ENCODE results near the gene UNK. TPM values are rescaled to one million over a fixed set of nuclear protein-coding genes. Genes with fewer than 3 reads are reported as not detected.
"Not testable (repeated sequence)": the region's sequence is repeated elsewhere in the genome, so short reads cannot be mapped to it uniquely, and the experiment has no call there.

Gene UNK
- total and polyA plus RNA-seq, 4 donors, result 4.0 to 16.4 (median 8.9) TPM

GRCh38 chr17:75776386-75777295 lies 8.0 kb upstream of the UNK start (continued):
- TF ChIP-seq HNF4A (conservative IDR thresholded peaks at IDR 0.05) (no peak), ZBTB33 (IDR thresholded peaks at IDR 0.05) (no peak), FOXA2 (IDR thresholded peaks at IDR 0.05) (no peak)

GRCh38 chr17:75777296-75777922 lies 7.2 kb upstream of the UNK start:
- WGBS, result 14% methylated on average over 2 of the region's 2 CpGs
- peak overlapping the region; percentile 56 to 64 for H3K27ac ChIP-seq (ENCODE audit: low read depth in 1 of 2, low read length in 2 of 2)
- peaks cover 0 to 13% (median 8%) of the 10 kb centered on the region in 4 donors for H3K36me3 ChIP-seq (ENCODE audit: control insufficient read depth in 4 of 4, insufficient read depth in 3 of 4, low read depth in 1 of 4, low read length in 3 of 4)
- H3K9me3 ChIP-seq (ENCODE audit: control insufficient read depth in 4 of 4, low read length in 3 of 4), result no peaks in the 10 kb centered on the region
- peak overlapping the region in 1 of 2 donors; percentile 72 for H3K9ac ChIP-seq (ENCODE audit: low read depth in 1 of 2, low read length in 2 of 2)
- peaks cover 3 to 39% (median 24%) of the 10 kb centered on the region in 4 donors for H3K4me1 ChIP-seq (ENCODE audit: control insufficient read depth in 4 of 4, insufficient read depth in 4 of 4, low read length in 3 of 4)
- peak overlapping the region; percentile 82 to 98 (median 96) for H3K4me3 ChIP-seq (ENCODE audit: low read depth in 1 of 3, low read length in 3 of 3)
- no peak for DNase-seq (ENCODE audit: low spot score)
- H3K27me3 ChIP-seq (ENCODE audit: control insufficient read depth in 4 of 4, insufficient read depth in 4 of 4, low read length in 3 of 4), result no peaks in the 10 kb centered on the region
- TF ChIP-seq, protein P1, sequence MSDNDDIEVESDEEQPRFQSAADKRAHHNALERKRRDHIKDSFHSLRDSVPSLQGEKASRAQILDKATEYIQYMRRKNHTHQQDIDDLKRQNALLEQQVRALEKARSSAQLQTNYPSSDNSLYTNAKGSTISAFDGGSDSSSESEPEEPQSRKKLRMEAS (IDR thresholded peaks at IDR 0.05), result no peak
- no peak for TF ChIP-seq ZBTB33 (IDR thresholded peaks at IDR 0.05)
- no peak for TF ChIP-seq NR2F2 (IDR thresholded peaks at IDR 0.05)

- Histone ChIP-seq H3K27ac (ENCODE audit: low read depth in 1 of 2, low read length in 2 of 2) (peak overlapping the region; percentile 92 to 98), H3K4me3 (ENCODE audit: low read depth in 1 of 3, low read length in 3 of 3) (peak overlapping the region; percentile 82 to 98 (median 96)), H3K9ac (ENCODE audit: low read depth in 1 of 2, low read length in 2 of 2) (peak overlapping the region; percentile 89 to 97), H3K36me3 (ENCODE audit: control insufficient read depth in 4 of 4, insufficient read depth in 3 of 4, low read depth in 1 of 4, low read length in 3 of 4) (peaks cover 0 to 13% (median 8%) of the 10 kb centered on the region in 4 donors), H3K4me1 (ENCODE audit: control insufficient read depth in 4 of 4, insufficient read depth in 4 of 4, low read length in 3 of 4) (peaks cover 3 to 36% (median 19%) of the 10 kb centered on the region in 4 donors)
- H3K9me3 ChIP-seq (ENCODE audit: control insufficient read depth in 4 of 4, low read length in 3 of 4); DNase-seq (ENCODE audit: low spot score); H3K27me3 ChIP-seq (ENCODE audit: control insufficient read depth in 4 of 4, insufficient read depth in 4 of 4, low read length in 3 of 4): not testable (repeated sequence)
- WGBS, result 2% methylated on average over 19 of the region's 19 CpGs
Measured at GRCh38 chr17:75778066-75778860, 6.3 kb upstream of the UNK start.

GRCh38 chr17:75778861-75779249 lies 5.8 kb upstream of the UNK start:
- Histone ChIP-seq H3K4me3 (ENCODE audit: low read depth in 1 of 3, low read length in 3 of 3) (peak overlapping the region; percentile 82 to 98 (median 96)), H3K4me1 (ENCODE audit: control insufficient read depth in 4 of 4, insufficient read depth in 4 of 4, low read length in 3 of 4) (peaks cover 3 to 36% (median 22%) of the 10 kb centered on the region in 4 donors), H3K36me3 (ENCODE audit: control insufficient read depth in 4 of 4, insufficient read depth in 3 of 4, low read depth in 1 of 4, low read length in 3 of 4) (peaks cover 0 to 13% (median 8%) of the 10 kb centered on the region in 4 donors), H3K27me3 (ENCODE audit: control insufficient read depth in 4 of 4, insufficient read depth in 4 of 4, low read length in 3 of 4) (no peaks in the 10 kb centered on the region), H3K27ac (ENCODE audit: low read depth in 1 of 2, low read length in 2 of 2) (peak overlapping the region; percentile 92 to 98), H3K9ac (ENCODE audit: low read depth in 1 of 2, low read length in 2 of 2) (peak overlapping the region; percentile 89 to 97), H3K9me3 (ENCODE audit: control insufficient read depth in 4 of 4, low read length in 3 of 4) (no peaks in the 10 kb centered on the region)
- WGBS, result under 1% methylated on average over 38 of the region's 38 CpGs
- DNase-seq (ENCODE audit: low spot score), result no peak
- TF ChIP-seq TAF1 (conservative IDR thresholded peaks at IDR 0.05), result no peak
- TF ChIP-seq RAD21 (IDR thresholded peaks at IDR 0.05), result peak in 1 of 2 donors; percentile 24
- peak; percentile 59 for TF ChIP-seq CTCF (IDR thresholded peaks at IDR 0.05; ENCODE audit: low read depth, low read length, missing input control)
- no peak for TF ChIP-seq JUND (IDR thresholded peaks at IDR 0.05)
- TF ChIP-seq, protein P1 (IDR thresholded peaks at IDR 0.05), result no peak
- TF ChIP-seq NR2F2 (IDR thresholded peaks at IDR 0.05), result no peak
- peak; percentile 20 for TF ChIP-seq YY1 (IDR thresholded peaks at IDR 0.05)
